Epithelial cell of proximal tubule (primary cell): ENCODE results near the gene CDAN1. TPM values are rescaled to one million over a fixed set of nuclear protein-coding genes. Genes with fewer than 3 reads are reported as not detected.

Experiments
- DNase-seq: peaks from one replicate; pipeline ENCODE4 v3.0.0-alpha.2; 2011; ENCODE audit warnings: low read depth
- H3K4me3 ChIP-seq: 2 replicates; pipeline ENCODE4 v1.5.1; 2011; ENCODE audit warnings: low read depth, mild to moderate bottlenecking, low read length
- total RNA-seq: library from RNA; depleted of rRNA; stranded (reverse); fragments of >200 nt; gene quantifications from 2 replicates; pipeline ENCODE4 v1.2.3, GENCODE V29; 2015
- TF ChIP-seq, protein P1 (sequence below): conservative IDR thresholded peaks from 2 replicates; pipeline ENCODE4 v1.5.1; 2012; ENCODE audit warnings: low read depth, mild to moderate bottlenecking, low read length

Gene CDAN1
- total RNA-seq, 1 donor from 2014 or later = 16.4 TPM

DNA sequence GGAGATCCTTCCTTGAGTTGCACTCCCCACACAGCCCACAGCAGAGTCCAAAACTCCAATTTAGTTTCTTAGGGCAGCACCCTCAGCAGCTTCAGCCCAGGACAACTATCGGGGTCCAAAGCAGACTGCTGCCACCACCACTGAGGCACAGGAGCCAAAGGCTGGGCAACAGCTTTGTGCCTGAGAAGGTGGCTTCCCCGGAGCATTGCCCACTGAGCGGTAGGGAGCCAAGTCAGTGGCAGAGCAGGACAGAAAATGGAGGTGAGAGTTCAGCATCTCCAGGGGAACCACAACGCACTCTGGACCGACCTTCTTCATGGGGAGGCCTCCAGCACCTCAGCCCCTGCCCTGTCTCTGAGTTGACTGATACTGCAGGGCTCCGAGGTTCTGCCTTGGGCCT is 43.4 kb downstream of the CDAN1 start:
- TF ChIP-seq, protein P1, sequence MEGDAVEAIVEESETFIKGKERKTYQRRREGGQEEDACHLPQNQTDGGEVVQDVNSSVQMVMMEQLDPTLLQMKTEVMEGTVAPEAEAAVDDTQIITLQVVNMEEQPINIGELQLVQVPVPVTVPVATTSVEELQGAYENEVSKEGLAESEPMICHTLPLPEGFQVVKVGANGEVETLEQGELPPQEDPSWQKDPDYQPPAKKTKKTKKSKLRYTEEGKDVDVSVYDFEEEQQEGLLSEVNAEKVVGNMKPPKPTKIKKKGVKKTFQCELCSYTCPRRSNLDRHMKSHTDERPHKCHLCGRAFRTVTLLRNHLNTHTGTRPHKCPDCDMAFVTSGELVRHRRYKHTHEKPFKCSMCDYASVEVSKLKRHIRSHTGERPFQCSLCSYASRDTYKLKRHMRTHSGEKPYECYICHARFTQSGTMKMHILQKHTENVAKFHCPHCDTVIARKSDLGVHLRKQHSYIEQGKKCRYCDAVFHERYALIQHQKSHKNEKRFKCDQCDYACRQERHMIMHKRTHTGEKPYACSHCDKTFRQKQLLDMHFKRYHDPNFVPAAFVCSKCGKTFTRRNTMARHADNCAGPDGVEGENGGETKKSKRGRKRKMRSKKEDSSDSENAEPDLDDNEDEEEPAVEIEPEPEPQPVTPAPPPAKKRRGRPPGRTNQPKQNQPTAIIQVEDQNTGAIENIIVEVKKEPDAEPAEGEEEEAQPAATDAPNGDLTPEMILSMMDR = no peak
- no peak for DNase-seq
- no peak overlapping the region for H3K4me3 ChIP-seq

DNA sequence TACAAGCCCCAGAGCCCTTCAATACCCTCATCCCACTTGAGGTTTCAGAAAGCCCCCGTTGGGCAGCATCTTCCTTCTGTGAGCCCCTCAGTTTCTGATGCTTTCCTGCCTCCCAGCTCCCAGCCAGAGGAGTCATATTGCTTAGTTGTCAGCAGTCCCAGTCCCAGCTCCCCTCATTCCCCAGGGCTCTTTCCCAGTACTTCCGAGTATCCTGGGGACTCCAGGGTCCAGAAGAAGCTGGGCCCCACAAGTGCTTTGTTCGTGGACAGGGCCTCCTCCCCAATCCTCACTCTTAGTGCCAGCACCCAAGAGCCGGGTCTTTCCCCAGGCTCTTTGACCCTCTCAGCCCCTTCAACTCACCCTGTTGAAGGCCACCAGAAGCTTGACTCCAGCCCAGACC is 43.9 kb downstream of the CDAN1 start:
- DNase-seq = no peak
- H3K4me3 ChIP-seq = no peak overlapping the region
- TF ChIP-seq, protein P1 = no peak

DNA sequence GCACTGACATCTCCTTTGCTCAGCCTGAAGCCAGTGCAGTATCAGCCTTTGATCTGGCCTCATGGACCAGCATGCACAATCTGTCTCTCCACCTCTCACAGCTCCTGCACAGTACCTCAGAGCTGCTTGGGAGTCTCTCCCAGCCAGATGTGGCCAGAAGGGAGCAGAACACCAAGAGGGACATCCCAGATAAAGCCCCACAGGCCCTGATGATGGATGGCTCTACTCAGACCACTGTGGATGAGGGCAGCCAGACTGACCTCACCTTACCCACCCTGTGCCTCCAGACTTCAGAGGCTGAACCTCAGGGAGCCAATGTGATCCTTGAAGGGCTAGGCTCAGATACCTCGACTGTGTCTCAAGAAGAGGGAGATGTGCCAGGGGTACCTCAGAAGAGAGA is 44.4 kb downstream of the CDAN1 start:
- no peak for DNase-seq
- H3K4me3 ChIP-seq = no peak overlapping the region
- TF ChIP-seq, protein P1 = no peak

DNA sequence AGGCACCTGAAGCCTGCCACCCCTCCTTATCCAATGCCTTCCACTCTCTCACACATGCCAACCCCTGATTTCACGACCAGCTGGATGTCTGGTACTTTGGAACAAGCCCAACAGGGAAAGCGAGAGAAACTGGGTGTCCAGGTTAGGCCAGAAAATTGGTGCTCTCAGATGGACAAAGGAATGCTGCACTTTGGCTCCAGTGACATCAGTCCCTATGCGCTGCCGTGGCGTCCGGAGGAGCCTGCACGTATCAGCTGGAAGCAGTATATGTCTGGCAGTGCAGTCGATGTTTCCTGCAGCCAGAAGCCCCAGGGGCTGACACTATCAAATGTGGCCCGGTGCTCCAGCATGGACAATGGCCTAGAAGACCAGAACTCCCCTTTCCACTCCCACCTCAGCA is 45.2 kb downstream of the CDAN1 start:
- no peak overlapping the region for H3K4me3 ChIP-seq
- no peak for DNase-seq
- TF ChIP-seq, protein P1 = no peak

DNA sequence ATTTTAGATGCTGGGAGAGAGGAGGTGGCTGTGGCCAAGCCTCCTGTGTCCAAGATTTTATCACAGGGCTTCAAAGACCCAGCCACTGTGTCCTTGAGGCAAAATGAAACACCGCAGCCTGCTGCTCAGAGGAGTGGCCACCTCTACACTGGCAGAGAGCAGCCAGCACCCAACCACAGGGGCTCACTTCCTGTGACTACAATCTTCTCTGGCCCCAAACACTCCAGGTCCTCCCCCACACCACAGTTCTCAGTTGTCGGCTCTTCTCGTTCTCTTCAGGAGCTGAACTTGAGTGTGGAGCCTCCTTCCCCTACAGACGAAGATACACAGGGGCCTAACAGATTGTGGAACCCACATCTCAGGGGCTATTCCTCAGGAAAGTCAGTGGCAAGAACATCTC is 45.6 kb downstream of the CDAN1 start:
- TF ChIP-seq, protein P1 = no peak
- H3K4me3 ChIP-seq = no peak overlapping the region
- no peak for DNase-seq

DNA sequence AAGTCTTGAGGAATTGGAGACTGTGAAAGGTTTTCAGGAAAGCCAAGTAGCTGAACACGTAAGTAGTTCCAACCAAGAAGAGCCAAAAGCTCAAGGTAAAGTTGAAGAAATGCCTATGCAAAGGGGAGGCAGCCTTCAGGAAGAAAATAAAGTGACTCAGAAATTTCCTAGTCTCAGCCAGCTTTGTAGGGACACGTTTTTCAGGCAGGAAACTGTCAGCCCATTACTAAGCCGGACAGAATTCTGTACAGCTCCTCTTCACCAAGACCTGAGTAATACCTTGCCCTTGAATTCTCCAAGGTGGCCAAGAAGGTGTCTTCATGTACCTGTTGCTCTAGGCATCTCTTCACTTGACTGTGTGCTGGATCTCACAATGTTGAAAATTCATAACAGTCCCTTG is 48.6 kb downstream of the CDAN1 start:
- H3K4me3 ChIP-seq = no peak overlapping the region
- TF ChIP-seq, protein P1 = no peak
- DNase-seq = no peak

DNA sequence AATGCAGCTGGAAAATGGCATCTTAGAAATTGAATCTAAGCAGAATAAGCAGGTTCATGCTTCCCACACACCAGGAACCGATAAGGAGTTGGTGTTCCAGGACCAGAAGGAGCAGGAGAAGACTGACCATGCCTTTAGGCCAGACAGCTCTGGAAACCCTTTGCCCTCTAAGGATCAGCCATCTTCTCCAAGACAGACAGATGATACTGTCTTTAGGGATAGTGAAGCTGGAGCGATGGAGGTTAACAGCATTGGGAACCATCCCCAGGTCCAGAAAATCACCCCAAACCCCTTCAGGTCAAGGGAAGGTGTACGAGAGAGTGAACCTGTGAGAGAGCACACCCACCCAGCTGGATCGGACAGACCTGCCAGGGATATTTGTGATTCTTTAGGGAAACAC is 49.2 kb downstream of the CDAN1 start:
- DNase-seq = no peak
- H3K4me3 ChIP-seq = no peak overlapping the region
- TF ChIP-seq, protein P1 = no peak
